HG03108 (cell line): ENCODE measurements around the gene SH3GL2.
A peak's percentile ranks its signal among the peaks of the same experiment; 100 is the strongest.

Source experiments
- ATAC-seq: cut with Tn5 transposase; IDR thresholded peaks from one replicate; pipeline ENCODE4 v1.9.1; 2021; ENCODE audit warnings: moderate library complexity; ENCODE audit not compliant: unreplicated experiment

Gene SH3GL2

GRCh38 chr9:17578911-17579793 is at the start of gene SH3GL2:
Gene SH3GL2 (plus strand): TSS chr9:17579066.
- ATAC-seq = no peak

- ATAC-seq = peak; percentile 70
Measured at GRCh38 chr9:17531642-17532254, 47.1 kb upstream of the SH3GL2 start.

- no peak for ATAC-seq
Measured at GRCh38 chr9:17532461-17532860, 46.4 kb upstream of the SH3GL2 start.

- no peak for ATAC-seq
Measured at GRCh38 chr9:17535176-17535575, 43.7 kb upstream of the SH3GL2 start.

GRCh38 chr9:17536027-17536426 is 42.8 kb upstream of the SH3GL2 start:
- no peak for ATAC-seq

- ATAC-seq = no peak
Measured at GRCh38 chr9:17551023-17551422, 27.8 kb upstream of the SH3GL2 start.

- no peak for ATAC-seq
Measured at GRCh38 chr9:17555362-17556054, 23.4 kb upstream of the SH3GL2 start.

- ATAC-seq = no peak
Measured at GRCh38 chr9:17556255-17556654, 22.6 kb upstream of the SH3GL2 start.

GRCh38 chr9:17556935-17557334 is 21.9 kb upstream of the SH3GL2 start:
- no peak for ATAC-seq

GRCh38 chr9:17571825-17572224 is 7.0 kb upstream of the SH3GL2 start:
- no peak for ATAC-seq

- ATAC-seq = no peak
Measured at GRCh38 chr9:17574342-17574741, 4.5 kb upstream of the SH3GL2 start.

- ATAC-seq = no peak
Measured at GRCh38 chr9:17578577-17578910, 322 bp upstream of the SH3GL2 start.

- ATAC-seq = no peak
Measured at GRCh38 chr9:17580119-17580518, 1.3 kb downstream of the SH3GL2 start.

- no peak for ATAC-seq
Measured at GRCh38 chr9:17587113-17587512, 8.2 kb downstream of the SH3GL2 start.

GRCh38 chr9:17588395-17588794 is 9.5 kb downstream of the SH3GL2 start:
- no peak for ATAC-seq

- ATAC-seq = no peak
Measured at GRCh38 chr9:17588941-17589340, 10.1 kb downstream of the SH3GL2 start.

GRCh38 chr9:17589771-17590170 is 10.9 kb downstream of the SH3GL2 start:
- ATAC-seq = no peak

- ATAC-seq = no peak
Measured at GRCh38 chr9:17594961-17595360, 16.1 kb downstream of the SH3GL2 start.

- ATAC-seq = no peak
Measured at GRCh38 chr9:17597977-17598376, 19.1 kb downstream of the SH3GL2 start.

- ATAC-seq = no peak
Measured at GRCh38 chr9:17600962-17601593, 22.2 kb downstream of the SH3GL2 start.

- no peak for ATAC-seq
Measured at GRCh38 chr9:17604556-17604955, 25.7 kb downstream of the SH3GL2 start.
